Right lung (tissue), 5 donors: ENCODE measurements around the gene DNTT. TPM values are rescaled to one million over a fixed set of nuclear protein-coding genes. Genes with fewer than 3 reads are reported as not detected.

Source experiments
- DNase-seq, 2 donors: peaks; one replicate each; pipeline ENCODE4 v3.0.0-alpha.2; 2013
- polyA plus RNA-seq, 5 donors: library from polyadenylated mRNA; unstranded; fragments of 120-200 nt; gene quantifications; one replicate each; pipeline versions ENCODE4 v1.2.1 to v1.2.3, GENCODE V29; 2013; ENCODE audit warnings: inconsistent platforms in 1 of 5, low replicate concordance in 1 of 5; ENCODE audit not compliant: insufficient read length in 5 of 5, insufficient read depth in 1 of 5

The DNTT gene
- polyA plus RNA-seq, 5 donors, result 0.09 to 0.18 (median 0.14) TPM; not detected in 2

DNA sequence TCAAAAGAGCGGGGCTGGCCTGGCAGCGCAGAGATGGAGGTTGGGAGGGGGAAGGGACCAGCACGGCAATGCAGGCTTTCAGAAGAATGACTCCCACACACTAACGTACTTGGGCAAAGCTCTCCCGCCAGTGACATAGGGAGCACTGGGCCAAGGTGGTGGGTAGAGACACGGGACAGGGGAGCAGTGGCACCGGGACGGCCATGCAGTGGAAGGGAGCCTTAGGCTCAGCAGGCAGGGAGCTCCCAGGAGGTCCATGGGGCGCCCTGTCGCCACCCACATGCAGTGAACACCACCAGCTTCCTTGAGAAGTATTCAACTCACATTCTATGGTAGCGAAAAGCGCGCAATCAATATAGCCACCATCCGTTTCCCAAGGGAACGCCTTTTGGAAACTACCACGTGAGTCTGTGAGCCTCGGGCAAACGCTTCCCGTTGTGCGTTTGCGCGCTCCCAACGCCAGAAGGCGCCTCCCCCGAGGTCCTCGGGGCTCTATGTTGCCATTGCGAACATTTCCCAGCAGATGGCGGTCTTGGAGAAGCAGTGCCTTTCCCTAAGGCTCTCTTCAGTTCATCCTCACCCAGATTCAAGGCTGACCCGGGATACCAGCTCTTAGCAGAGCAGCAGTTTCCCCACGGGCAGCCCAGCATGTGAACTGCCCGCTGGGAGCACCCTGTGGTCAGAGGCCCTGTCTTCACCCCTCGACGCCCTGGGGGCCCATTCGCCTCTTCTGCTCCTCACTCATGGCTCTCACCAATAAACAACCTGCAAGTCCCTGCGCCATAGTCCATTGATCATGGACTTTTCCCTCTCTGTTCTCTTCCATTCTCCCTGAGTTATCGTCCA is 71.0 kb downstream of the DNTT start:
- DNase-seq, result peak; percentile 79 to 88

DNA sequence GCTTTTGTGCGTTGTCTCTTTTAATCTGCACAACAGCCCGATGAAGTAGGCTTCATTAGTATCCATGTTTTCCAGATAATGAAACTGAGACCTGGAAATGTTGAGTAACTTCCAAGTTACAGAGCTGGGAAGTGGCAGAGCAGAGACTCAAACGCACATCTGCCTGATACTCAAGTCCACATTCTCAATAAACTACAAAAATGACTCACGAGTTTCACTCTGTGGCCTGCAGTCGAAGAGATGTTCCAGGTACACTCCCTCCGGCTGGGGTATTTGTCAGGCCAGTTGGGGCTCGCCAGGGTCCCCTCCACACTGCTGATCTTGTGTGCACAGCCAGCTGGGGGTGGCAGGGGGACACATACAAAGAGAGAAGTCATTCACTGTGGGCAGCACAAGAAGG is 72.2 kb downstream of the DNTT start:
- no peak for DNase-seq

DNA sequence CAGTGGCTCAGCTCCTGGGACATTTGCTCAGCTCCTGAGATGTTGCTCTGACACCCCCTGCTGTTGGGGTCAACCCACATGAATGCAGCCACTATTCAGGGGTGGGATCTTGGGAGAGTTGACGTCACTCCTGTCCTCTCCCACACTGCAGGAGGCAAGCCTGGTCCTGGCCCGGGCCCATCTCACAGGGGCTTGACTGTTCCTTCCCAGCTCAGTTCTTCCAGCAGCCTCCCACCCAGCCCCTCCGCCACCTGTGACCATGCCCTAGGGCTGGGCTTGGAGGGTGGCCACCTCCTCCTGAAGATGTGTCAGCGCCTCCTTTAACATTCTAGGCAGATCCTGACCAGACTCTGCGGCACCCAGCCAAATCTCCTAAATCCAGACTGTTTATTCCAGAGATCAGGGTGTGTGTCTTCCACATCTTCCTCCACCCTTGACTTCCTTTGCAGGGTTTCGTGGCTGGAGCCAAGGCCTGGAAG is 73.6 kb downstream of the DNTT start:
- DNase-seq, result no peak

DNA sequence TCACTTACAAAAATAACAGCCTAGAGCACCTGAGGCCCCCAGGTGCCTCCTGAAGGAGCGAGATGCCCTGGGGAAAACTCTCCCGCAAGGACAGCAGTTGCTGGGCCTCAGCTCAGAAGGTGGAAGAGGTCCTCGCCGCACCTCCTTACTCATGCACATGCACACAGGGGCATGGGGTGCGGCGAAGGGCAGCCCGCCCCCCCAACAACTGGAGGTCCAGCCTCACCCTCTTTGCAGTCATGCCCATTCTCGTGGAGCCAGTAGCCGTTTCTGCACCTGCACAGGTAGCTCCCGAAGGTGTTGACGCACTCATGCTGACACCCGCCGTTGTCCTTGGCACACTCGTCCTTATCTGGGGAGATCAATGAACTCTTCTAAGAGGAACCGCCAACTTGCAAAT is 74.5 kb downstream of the DNTT start:
- DNase-seq, result no peak

DNA sequence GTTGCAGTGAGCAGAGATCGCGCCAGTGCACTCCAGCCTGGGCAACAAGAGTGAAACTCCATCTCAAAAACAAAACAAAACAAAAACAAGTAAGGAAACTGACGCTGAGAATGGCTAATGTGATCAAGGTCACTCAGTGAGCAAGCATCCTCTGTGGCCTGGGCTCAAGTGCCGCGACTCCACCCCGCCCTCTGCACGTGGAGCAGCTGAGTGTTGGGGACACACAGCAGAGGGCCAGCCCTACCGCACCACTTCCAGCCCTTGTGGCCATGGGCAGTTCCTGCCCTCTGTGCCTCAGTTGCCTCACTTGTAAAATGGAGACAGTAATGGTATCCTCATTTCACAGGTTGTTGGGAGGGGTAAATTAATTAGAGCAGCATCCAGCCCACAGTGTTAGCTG is 75.5 kb downstream of the DNTT start:
- DNase-seq, result no peak

DNA sequence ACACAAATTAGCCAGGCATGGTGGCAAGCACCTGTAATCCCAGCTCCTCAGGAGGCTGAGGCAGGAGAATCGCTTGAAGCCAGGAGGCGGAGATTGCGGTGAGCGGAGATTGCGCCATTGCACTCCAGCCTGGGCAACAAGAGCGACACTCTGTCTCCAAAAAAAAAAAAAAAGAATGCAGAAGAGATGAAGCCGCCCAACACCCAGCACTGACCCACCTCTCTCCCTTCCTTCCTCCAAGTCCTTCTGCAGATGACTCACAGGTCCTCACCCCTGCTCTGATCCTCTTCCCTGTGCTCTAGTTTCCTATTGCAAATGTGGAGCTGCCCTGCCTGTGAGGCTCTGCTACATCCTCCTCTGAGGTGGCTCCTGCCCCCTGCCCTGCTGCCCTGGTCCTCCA is 76.6 kb downstream of the DNTT start:
- no peak for DNase-seq

DNA sequence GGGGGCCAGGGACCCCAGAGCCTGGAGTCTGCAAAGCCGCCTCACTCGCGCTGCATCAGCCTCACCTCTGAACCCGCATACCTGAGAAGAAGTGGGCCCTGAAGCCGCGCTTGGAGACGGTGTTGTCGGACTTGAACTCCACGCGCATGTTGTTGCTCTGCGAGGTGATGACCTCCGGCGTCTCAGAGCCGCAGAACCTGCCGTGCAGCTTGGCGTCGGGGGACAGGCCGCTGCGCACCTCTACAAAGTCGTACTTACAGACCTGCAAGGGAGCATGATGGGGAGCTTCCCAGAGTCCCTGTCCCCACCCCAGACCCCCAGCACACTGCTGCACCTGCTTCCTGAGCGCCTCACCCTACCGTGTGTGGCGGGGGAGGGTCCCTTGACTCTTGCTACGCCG is 80.3 kb downstream of the DNTT start:
- DNase-seq, result no peak

DNA sequence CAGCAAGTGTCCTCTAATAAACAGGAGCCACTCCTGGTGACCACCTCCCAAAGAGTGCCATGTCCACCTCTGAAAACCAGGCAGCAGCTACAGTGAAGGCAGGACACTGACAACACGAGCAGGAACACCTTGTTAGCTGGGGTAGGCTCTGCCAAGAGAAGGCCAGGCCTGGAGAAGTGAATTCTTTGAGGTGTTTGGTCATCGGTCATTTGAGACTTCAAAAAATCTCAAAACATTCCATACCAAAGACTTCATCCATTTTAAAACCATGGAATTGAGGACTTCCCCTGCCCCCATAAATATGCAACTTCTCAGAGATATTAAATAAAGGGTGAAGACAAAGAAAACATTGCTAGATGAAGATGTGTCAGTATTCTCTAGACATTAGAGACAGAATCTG is 82.9 kb downstream of the DNTT start:
- no peak for DNase-seq

DNA sequence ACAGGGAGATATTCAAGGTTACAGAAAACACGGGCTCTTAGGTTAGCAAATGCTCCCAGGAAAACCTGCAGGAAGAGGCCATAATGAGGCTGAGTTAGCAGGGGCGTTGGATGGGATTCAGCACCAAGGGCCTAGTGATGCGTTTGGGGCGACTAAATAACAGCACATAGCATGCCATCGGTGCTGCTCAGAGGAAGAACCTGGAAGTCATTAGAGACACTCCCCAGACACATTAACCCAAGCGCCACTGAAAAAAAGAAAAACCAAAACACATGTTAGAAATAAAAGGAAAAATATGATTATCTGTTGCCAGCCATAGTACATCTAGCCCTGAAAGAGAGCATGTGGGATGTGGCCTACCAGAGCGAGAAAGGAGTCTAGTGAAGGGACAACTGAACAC is 83.4 kb downstream of the DNTT start:
- DNase-seq, result no peak

Other genes starting within 250 kb of the DNTT start
- 10 to 100 TPM; 28.9 to 61.5 (median 49.9) TPM for gene ZNF518A, start 174.1 kb upstream of the DNTT start, polyA plus RNA-seq
- gene BLNK, start 32.9 kb upstream of the DNTT start, polyA plus RNA-seq, result 10 to 100 TPM; 11.2 to 17.7 (median 16.9) TPM
- gene OPALIN, start 54.6 kb downstream of the DNTT start, polyA plus RNA-seq, result not detected
- gene TLL2, start 209.5 kb downstream of the DNTT start, polyA plus RNA-seq, result under 1 TPM; 0.21 to 0.50 (median 0.31) TPM